Suprapubic skin (tissue), 4 donors: ENCODE data around the gene PAH. TPM values are rescaled to one million over a fixed set of nuclear protein-coding genes. Genes with fewer than 3 reads are reported as not detected.

Experiments
- DNase-seq, 2 donors: peaks; one replicate each; pipeline ENCODE4 v3.0.0-alpha.2; 2019; ENCODE audit warnings: low spot score in 2 of 2
- H3K27ac ChIP-seq: fragments of 200-600 bp; sonication (generic); one replicate; pipeline ENCODE4 v1.5.1; 2019
- H3K27me3 ChIP-seq: fragments of 200-600 bp; sonication (generic); one replicate; pipeline ENCODE4 v1.5.1; 2019
- H3K36me3 ChIP-seq: fragments of 200-600 bp; sonication (generic); one replicate; pipeline ENCODE4 v1.5.1; 2019
- H3K4me1 ChIP-seq: fragments of 200-600 bp; sonication (generic); one replicate; pipeline ENCODE4 v1.5.1; 2019
- H3K4me3 ChIP-seq: fragments of 200-600 bp; sonication (generic); one replicate; pipeline ENCODE4 v1.5.1; 2019; ENCODE audit warnings: mild to moderate bottlenecking
- H3K9me3 ChIP-seq: fragments of 200-600 bp; sonication (generic); one replicate; pipeline ENCODE4 v1.5.1; 2019
- CTCF ChIP-seq, 2 donors: fragments of 200-600 bp in 1 of 2; fragments of 450-650 bp in 1 of 2; sonication (generic) in 1 of 2; IDR thresholded peaks; one replicate each; pipeline ENCODE4 v1.5.1; 2016 to 2019; ENCODE audit warnings: antibody characterized with exemption in 2 of 2, mild to moderate bottlenecking in 1 of 2, moderate library complexity in 1 of 2
- EP300 ChIP-seq: sonication (generic); formaldehyde crosslinking; IDR thresholded peaks from one replicate; pipeline ENCODE4 v1.6.1; 2017; ENCODE audit warnings: antibody characterized with exemption
- POLR2A ChIP-seq, 2 donors: fragments of 450-650 bp; IDR thresholded peaks; one replicate each; pipeline ENCODE4 v1.6.1; 2017; ENCODE audit warnings: antibody characterized with exemption in 2 of 2, mild to moderate bottlenecking in 2 of 2, moderate library complexity in 2 of 2
- POLR2AphosphoS5 ChIP-seq, 3 donors: sonication (generic); formaldehyde crosslinking; IDR thresholded peaks; one replicate each; pipeline ENCODE4 v1.6.1; 2017; ENCODE audit warnings: antibody characterized with exemption in 3 of 3
- WGBS: methylation state at CpG from one replicate; pipeline ENCODE4 v1.1.5; 2018; 5-methylcytosine and 5-hydroxymethylcytosine counted together
- total RNA-seq, 4 donors: library from RNA; depleted of rRNA; stranded (reverse); fragments of >200 nt; gene quantifications; one replicate each; pipeline ENCODE4 v1.1.0, GENCODE V29; 2016

The PAH gene
- total RNA-seq, 4 donors from 2014 or later = 1.5 TPM; not detected in 3

GRCh38 chr12:102811110-102811737 lies 105.8 kb downstream of the PAH start:
- TF ChIP-seq CTCF (IDR thresholded peaks at IDR 0.05) (peak in 1 of 2 donors; percentile 14), POLR2A (IDR thresholded peaks at IDR 0.05) (no peak)
- H3K27ac ChIP-seq = no peak overlapping the region
- DNase-seq = no peak
- H3K36me3 ChIP-seq = no peaks in the 10 kb centered on the region
- no peaks in the 10 kb centered on the region for H3K4me1 ChIP-seq
- H3K4me3 ChIP-seq = no peak overlapping the region
- WGBS = 32% methylated on average over 6 of the region's 6 CpGs
- H3K9me3 ChIP-seq = no peaks in the 10 kb centered on the region
- H3K27me3 ChIP-seq = no peaks in the 10 kb centered on the region

GRCh38 chr12:102808412-102808811 lies 108.6 kb downstream of the PAH start:
- no peaks in the 10 kb centered on the region for H3K27me3 ChIP-seq
- no peaks in the 10 kb centered on the region for H3K9me3 ChIP-seq
- H3K4me3 ChIP-seq = no peak overlapping the region
- TF ChIP-seq EP300 (no peak), CTCF (IDR thresholded peaks at IDR 0.05) (no peak), POLR2AphosphoS5 (IDR thresholded peaks at IDR 0.05) (no peak), POLR2A (IDR thresholded peaks at IDR 0.05) (no peak)
- no peaks in the 10 kb centered on the region for H3K36me3 ChIP-seq
- no peak overlapping the region for H3K27ac ChIP-seq
- WGBS = 95% methylated on average over 3 of the region's 3 CpGs
- no peaks in the 10 kb centered on the region for H3K4me1 ChIP-seq
- no peak for DNase-seq

- WGBS = 87% methylated on average over 2 of the region's 2 CpGs
- Histone ChIP-seq H3K4me3 (no peak overlapping the region), H3K36me3 (no peaks in the 10 kb centered on the region), H3K27me3 (no peaks in the 10 kb centered on the region), H3K27ac (no peak overlapping the region), H3K4me1 (no peaks in the 10 kb centered on the region), H3K9me3 (no peaks in the 10 kb centered on the region)
- DNase-seq = no peak
- TF ChIP-seq CTCF (IDR thresholded peaks at IDR 0.05) (no peak), EP300 (no peak), POLR2A (IDR thresholded peaks at IDR 0.05) (no peak), POLR2AphosphoS5 (IDR thresholded peaks at IDR 0.05) (no peak)
Measured at GRCh38 chr12:102806592-102806991, 110.5 kb downstream of the PAH start.

- WGBS = 39% methylated on average over 3 of the region's 3 CpGs
- Histone ChIP-seq H3K27me3 (no peaks in the 10 kb centered on the region), H3K4me1 (no peaks in the 10 kb centered on the region), H3K9me3 (no peaks in the 10 kb centered on the region), H3K27ac (no peak overlapping the region), H3K4me3 (no peak overlapping the region), H3K36me3 (no peaks in the 10 kb centered on the region)
- TF ChIP-seq EP300 (no peak), CTCF (IDR thresholded peaks at IDR 0.05) (no peak), POLR2A (IDR thresholded peaks at IDR 0.05) (no peak)
- DNase-seq = no peak
Measured at GRCh38 chr12:102806110-102806509, 110.9 kb downstream of the PAH start.

- no peaks in the 10 kb centered on the region for H3K27me3 ChIP-seq
Measured at GRCh38 chr12:102800565-102800964, 116.5 kb downstream of the PAH start.

More at GRCh38 chr12:102800565-102800964, 116.5 kb downstream of the PAH start:
- DNase-seq = no peak
- no peak for TF ChIP-seq CTCF (IDR thresholded peaks at IDR 0.05)
- no peak for TF ChIP-seq POLR2AphosphoS5 (IDR thresholded peaks at IDR 0.05)
- no peak for TF ChIP-seq POLR2A (IDR thresholded peaks at IDR 0.05)
- no peak for TF ChIP-seq EP300
- no peaks in the 10 kb centered on the region for H3K9me3 ChIP-seq
- no peaks in the 10 kb centered on the region for H3K4me1 ChIP-seq
- H3K27ac ChIP-seq = no peak overlapping the region
- H3K36me3 ChIP-seq = no peaks in the 10 kb centered on the region
- H3K4me3 ChIP-seq = no peak overlapping the region
